Measurements from ENCODE around the gene ANO6. TPM values are rescaled to one million over a fixed set of nuclear protein-coding genes. Genes with fewer than 3 reads are reported as not detected.
A peak's percentile ranks its signal among the peaks of the same experiment; 100 is the strongest.

The ANO6 gene
- total RNA-seq, 4 donors from 2014 or later: 16.9 to 23.0 (median 20.4) TPM

DNA sequence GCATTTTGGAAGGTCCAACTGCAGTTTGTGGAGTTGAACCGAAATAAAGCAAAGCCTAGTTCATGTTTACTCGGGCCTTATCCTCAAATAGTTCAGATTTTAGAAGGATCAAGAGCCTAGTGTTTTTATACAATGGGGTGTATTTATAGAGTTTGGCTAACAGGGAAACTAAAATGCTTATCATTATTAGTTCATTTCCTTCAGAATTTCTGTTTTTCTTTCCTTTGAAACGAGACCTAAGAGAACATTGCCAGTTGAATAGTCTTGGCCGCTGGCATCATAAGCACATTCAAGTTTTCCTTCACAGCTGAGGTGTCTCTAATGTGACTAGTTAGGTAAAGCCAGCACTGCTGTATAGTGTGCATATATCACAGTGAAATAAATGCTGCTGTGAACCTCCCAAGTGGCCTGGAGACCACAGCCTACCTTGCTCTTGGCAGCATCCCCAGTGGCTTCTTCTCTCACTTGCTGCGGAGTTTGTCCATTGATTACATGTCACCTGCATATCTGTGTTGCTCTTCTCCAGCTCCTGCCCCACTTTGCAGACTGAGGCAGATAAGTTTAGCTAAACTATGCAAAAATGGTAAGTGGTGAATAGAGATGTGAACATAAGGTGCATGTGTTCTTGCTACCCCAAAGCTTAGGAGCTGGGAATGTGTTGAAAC lies 88.8 kb downstream of the ANO6 start:
- Histone ChIP-seq H3K4me1 (peaks cover 0 to 24% (median 8%) of the 10 kb centered on the region in 4 donors), H3K4me3 (no peak overlapping the region), H3K9me3 (no peaks in the 10 kb centered on the region), H3K36me3 (no peaks in the 10 kb centered on the region), H3K27me3 (no peaks in the 10 kb centered on the region), H3K27ac (peak overlapping the region; percentile 38 to 55 (median 43))
- WGBS, 2 donors (ENCODE audit: low coverage in 1 of 2): 76 to 77% methylated on average over 4 to 5 of the region's 5 CpGs
- DNase-seq: no peak
- TF ChIP-seq POLR2AphosphoS5 (IDR thresholded peaks at IDR 0.05) (no peak), EP300 (IDR thresholded peaks at IDR 0.05; ENCODE audit: low read depth) (no peak)
- intact Hi-C loops (cut with DNase I; ENCODE audit: low total_unique reads) (loop anchor here (5.0 kb wide), 1 partner anchor 653 kb away; no protein-coding TSS in a partner anchor), in situ Hi-C loops (cut with MboI; ENCODE audit: low pct_ligation_motif_present in 1 of 4, low pct_unique_long_range_greater_than_20kb in 1 of 4, low sequenced_read_pairs in 3 of 4) (no loop called here)

DNA sequence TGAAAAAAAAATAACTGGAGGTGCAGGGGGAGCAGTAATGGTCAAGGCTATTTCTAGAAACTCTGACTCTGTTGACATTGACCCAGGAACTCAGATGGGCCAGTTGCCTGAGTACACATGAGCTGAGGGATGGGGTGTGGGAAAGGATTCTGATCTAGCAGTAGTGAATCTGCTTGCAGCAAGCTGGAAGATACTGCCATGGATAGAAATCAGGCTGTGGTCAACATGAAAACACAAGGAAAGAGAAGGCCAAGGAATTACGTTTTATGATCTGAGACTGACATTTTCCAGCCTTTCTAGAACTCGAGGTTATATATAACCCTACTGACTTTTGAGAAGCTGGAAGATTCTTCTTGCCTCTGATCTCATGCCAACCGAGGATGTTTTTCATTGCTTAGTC lies 90.0 kb downstream of the ANO6 start:
- no peaks in the 10 kb centered on the region for H3K27me3 ChIP-seq
- no peaks in the 10 kb centered on the region for H3K9me3 ChIP-seq
- WGBS, 2 donors (ENCODE audit: low coverage in 1 of 2): 68 to 75% methylated on average over 3 of the region's 3 CpGs
- intact Hi-C loops (cut with DNase I; ENCODE audit: low total_unique reads) (loop anchor here (5.0 kb wide), 1 partner anchor 651 kb away; no protein-coding TSS in a partner anchor), in situ Hi-C loops (cut with MboI; ENCODE audit: low pct_ligation_motif_present in 1 of 4, low pct_unique_long_range_greater_than_20kb in 1 of 4, low sequenced_read_pairs in 3 of 4) (no loop called here)
- H3K4me3 ChIP-seq: no peak overlapping the region
- H3K4me1 ChIP-seq: peaks cover 0 to 21% (median 11%) of the 10 kb centered on the region in 4 donors
- H3K27ac ChIP-seq: peak overlapping the region; percentile 23 to 63 (median 33)
- H3K36me3 ChIP-seq: no peaks in the 10 kb centered on the region
- TF ChIP-seq POLR2A (IDR thresholded peaks at IDR 0.05) (no peak), POLR2AphosphoS5 (IDR thresholded peaks at IDR 0.05) (peak in 2 of 3 donors; percentile 44 to 72)
- no peak for DNase-seq

DNA sequence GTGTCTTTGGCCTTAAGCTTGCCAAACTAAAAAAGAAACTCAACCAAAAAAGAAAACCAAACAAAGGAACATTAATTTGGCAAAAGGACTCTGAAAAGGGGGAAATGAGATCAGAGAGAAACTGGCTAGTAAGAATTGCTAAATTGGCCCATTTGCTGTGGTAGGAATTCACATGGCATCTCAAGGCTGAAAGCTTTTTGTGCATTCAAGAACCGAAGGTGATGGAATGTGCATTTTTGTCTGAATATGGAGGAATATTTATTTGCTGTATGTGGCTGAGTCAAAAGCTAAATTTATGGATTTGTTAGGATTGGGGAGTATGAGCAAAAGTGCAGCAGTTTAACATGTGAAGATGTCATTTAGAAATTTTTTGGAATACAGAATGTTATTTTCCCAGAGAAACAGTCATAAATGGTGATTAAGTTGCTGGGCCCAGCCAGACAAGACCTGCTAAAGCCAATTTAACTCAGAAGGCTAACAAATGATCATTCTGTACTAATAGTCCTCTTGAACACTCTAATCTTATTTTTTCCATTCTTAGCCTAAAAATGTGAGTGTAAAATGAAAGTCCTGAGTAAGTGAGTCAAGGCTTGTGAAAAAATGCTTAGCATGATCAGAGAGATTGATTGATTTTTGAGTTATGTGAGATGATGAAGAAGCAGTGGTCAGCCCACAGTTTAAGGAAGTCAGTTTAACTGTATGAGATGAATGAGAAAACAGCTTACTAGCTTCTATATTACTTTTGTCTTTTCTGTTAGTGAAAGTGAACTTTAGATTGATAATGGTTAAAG lies 94.1 kb downstream of the ANO6 start:
- intact Hi-C loops (cut with DNase I; ENCODE audit: low total_unique reads) (loop anchor here (5.0 kb wide), 1 partner anchor 647 kb away; no protein-coding TSS in a partner anchor), in situ Hi-C loops (cut with MboI; ENCODE audit: low pct_ligation_motif_present in 1 of 4, low pct_unique_long_range_greater_than_20kb in 1 of 4, low sequenced_read_pairs in 3 of 4) (no loop called here)
- H3K4me1 ChIP-seq: peaks cover 0 to 10% (median 4%) of the 10 kb centered on the region in 4 donors
- H3K36me3 ChIP-seq: no peaks in the 10 kb centered on the region
- H3K9me3 ChIP-seq: no peaks in the 10 kb centered on the region
- 56 to 75% methylated on average over 1 of the region's 1 CpG for WGBS, 2 donors (ENCODE audit: low coverage in 1 of 2)
- H3K27ac ChIP-seq: peak overlapping the region; percentile 1 to 61 (median 43)
- TF ChIP-seq, protein P1, sequence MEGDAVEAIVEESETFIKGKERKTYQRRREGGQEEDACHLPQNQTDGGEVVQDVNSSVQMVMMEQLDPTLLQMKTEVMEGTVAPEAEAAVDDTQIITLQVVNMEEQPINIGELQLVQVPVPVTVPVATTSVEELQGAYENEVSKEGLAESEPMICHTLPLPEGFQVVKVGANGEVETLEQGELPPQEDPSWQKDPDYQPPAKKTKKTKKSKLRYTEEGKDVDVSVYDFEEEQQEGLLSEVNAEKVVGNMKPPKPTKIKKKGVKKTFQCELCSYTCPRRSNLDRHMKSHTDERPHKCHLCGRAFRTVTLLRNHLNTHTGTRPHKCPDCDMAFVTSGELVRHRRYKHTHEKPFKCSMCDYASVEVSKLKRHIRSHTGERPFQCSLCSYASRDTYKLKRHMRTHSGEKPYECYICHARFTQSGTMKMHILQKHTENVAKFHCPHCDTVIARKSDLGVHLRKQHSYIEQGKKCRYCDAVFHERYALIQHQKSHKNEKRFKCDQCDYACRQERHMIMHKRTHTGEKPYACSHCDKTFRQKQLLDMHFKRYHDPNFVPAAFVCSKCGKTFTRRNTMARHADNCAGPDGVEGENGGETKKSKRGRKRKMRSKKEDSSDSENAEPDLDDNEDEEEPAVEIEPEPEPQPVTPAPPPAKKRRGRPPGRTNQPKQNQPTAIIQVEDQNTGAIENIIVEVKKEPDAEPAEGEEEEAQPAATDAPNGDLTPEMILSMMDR (IDR thresholded peaks at IDR 0.05): peak in 1 of 5 experiments; percentile 4
- no peak for TF ChIP-seq POLR2A (IDR thresholded peaks at IDR 0.05)
- no peak for TF ChIP-seq POLR2AphosphoS5 (IDR thresholded peaks at IDR 0.05)
- no peak for TF ChIP-seq EP300 (IDR thresholded peaks at IDR 0.05; ENCODE audit: low read depth)
- no peak overlapping the region for H3K4me3 ChIP-seq
- H3K27me3 ChIP-seq: no peaks in the 10 kb centered on the region
- no peak for DNase-seq

DNA sequence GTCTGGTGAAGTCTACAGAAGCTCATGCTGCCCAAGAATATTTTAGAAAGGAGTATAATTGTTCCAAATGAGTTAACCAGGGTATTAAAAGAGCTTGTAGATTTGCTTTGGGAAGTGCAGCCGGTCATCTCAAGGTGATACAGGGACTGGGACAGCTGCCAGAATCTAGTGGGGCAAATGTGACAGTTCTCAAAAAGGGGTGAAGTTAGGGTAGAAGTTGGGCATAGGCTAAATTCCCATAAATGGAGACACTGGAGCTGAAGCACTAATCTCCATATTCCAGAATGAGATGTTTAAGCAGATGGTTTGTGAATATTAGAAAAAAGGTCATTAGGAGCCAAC lies 94.7 kb downstream of the ANO6 start:
- Histone ChIP-seq H3K27ac (peak overlapping the region; percentile 1 to 61 (median 43)), H3K4me1 (peaks cover 0 to 6% (median 2%) of the 10 kb centered on the region in 4 donors), H3K9me3 (no peaks in the 10 kb centered on the region), H3K4me3 (no peak overlapping the region), H3K27me3 (no peaks in the 10 kb centered on the region), H3K36me3 (no peaks in the 10 kb centered on the region)
- WGBS, 2 donors (ENCODE audit: low coverage in 1 of 2): 57 to 91% methylated on average over 1 of the region's 1 CpG
- in situ Hi-C loops (cut with MboI; ENCODE audit: low pct_ligation_motif_present in 1 of 4, low pct_unique_long_range_greater_than_20kb in 1 of 4, low sequenced_read_pairs in 3 of 4) (no loop called here), intact Hi-C loops (cut with DNase I; ENCODE audit: low total_unique reads) (no loop called here)
- TF ChIP-seq EP300 (IDR thresholded peaks at IDR 0.05; ENCODE audit: low read depth) (no peak), POLR2AphosphoS5 (IDR thresholded peaks at IDR 0.05) (no peak), POLR2A (IDR thresholded peaks at IDR 0.05) (no peak)
- TF ChIP-seq, protein P1 (IDR thresholded peaks at IDR 0.05): no peak
- DNase-seq: no peak

DNA sequence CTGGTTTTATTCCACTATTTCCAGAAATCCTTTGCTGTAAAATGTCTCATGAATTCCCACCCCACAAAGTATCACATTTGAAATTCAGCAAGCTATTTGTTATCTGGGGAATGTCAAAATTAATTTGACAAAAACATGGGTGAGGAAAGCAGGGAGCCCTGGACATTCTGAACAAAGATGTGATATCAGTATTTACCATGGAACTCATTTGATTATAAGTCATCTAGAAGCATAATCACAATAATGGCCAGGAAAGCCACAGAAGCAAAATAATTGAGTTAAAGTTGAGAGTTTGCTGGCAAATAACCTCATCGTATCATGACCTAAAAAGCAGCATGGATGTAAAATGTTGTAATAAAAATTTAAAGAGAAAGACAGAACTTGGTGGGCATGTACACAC lies 96.1 kb downstream of the ANO6 start:
- Histone ChIP-seq H3K4me1 (peaks cover 0 to 6% (median 0%) of the 10 kb centered on the region in 4 donors), H3K36me3 (no peaks in the 10 kb centered on the region), H3K9me3 (no peaks in the 10 kb centered on the region), H3K4me3 (no peak overlapping the region), H3K27ac (no peak overlapping the region), H3K27me3 (no peaks in the 10 kb centered on the region)
- 97 to 100% methylated on average over 1 of the region's 1 CpG for WGBS, 2 donors (ENCODE audit: low coverage in 1 of 2)
- intact Hi-C loops (cut with DNase I; ENCODE audit: low total_unique reads) (no loop called here), in situ Hi-C loops (cut with MboI; ENCODE audit: low pct_ligation_motif_present in 1 of 4, low pct_unique_long_range_greater_than_20kb in 1 of 4, low sequenced_read_pairs in 3 of 4) (no loop called here)
- no peak for TF ChIP-seq EP300 (IDR thresholded peaks at IDR 0.05; ENCODE audit: low read depth)
- TF ChIP-seq POLR2AphosphoS5 (IDR thresholded peaks at IDR 0.05): no peak
- TF ChIP-seq, protein P1 (IDR thresholded peaks at IDR 0.05): no peak
- no peak for TF ChIP-seq POLR2A (IDR thresholded peaks at IDR 0.05)
- DNase-seq: no peak
